H1 (cell line): ENCODE results near the gene TXLNB.

Experiments used
- ASH2L ChIP-seq: fragments of 200-600, 300-600 bp; sonication (generic); IDR thresholded peaks from one replicate; pipeline ENCODE4 v1.7.1; 2017; ENCODE audit warnings: low read length
- EZH2 ChIP-seq: fragments of 200-600 bp; sonication (generic); IDR thresholded peaks from 2 replicates; pipeline ENCODE4 v1.7.1; 2012; ENCODE audit warnings: low read depth, mild to moderate bottlenecking, moderate library complexity, low read length, inconsistent platforms; ENCODE audit not compliant: severe bottlenecking
- FOSL1 ChIP-seq: IDR thresholded peaks from 2 replicates; pipeline ENCODE4 v1.6.1; 2011; ENCODE audit warnings: mild to moderate bottlenecking, low read depth, low read length, moderate library complexity; ENCODE audit not compliant: insufficient read depth
- POLR2AphosphoS5 ChIP-seq: IDR thresholded peaks from 2 replicates; pipeline ENCODE4 v1.6.1; 2011; ENCODE audit warnings: low read depth, low read length
- POU5F1 ChIP-seq: IDR thresholded peaks from 2 replicates; pipeline ENCODE4 v1.6.1; 2011; ENCODE audit warnings: low read depth, mild to moderate bottlenecking, low read length, moderate library complexity
- TBP ChIP-seq: IDR thresholded peaks from 2 replicates; pipeline ENCODE4 v1.6.1; 2011; ENCODE audit warnings: low read depth, low read length, improper control_type of control experiment
- YY1 ChIP-seq: IDR thresholded peaks from 2 replicates; pipeline ENCODE4 v1.6.1; 2011; ENCODE audit warnings: low read depth, mild to moderate bottlenecking, low read length
- TF ChIP-seq, protein P1 (sequence below), 3 experiments: IDR thresholded peaks; 1 replicate in 2 of 3; 2 replicates in 1 of 3; pipeline versions ENCODE4 v1.5.1 to v1.6.1; 2011; ENCODE audit warnings: low read length in 3 of 3, mild to moderate bottlenecking in 3 of 3, inconsistent platforms in 2 of 3, low read depth in 1 of 3, moderate library complexity in 1 of 3; ENCODE audit not compliant: insufficient read depth in 1 of 3; ENCODE audit errors: control extremely low read depth in 1 of 3

DNA sequence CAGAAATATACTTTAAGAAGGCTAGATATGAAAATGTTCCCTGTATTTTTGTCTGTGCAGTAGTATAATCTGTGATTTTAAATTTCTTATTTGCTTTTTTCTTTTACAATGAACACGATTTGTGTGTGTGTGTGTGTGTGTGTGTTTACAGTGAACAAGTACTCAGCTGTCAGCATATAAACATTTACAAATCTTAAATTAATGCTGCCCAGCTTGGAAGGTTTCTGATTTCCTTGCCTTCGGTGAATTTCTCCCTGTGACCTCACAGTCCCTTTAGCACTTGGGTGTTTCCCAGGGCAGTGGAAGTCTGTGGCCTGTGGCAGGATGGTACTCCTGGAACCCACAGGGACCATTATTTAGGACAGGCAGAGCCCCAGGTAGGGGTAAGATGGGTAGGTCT is 37.6 kb downstream of the TXLNB start:
- TF ChIP-seq, protein P1, sequence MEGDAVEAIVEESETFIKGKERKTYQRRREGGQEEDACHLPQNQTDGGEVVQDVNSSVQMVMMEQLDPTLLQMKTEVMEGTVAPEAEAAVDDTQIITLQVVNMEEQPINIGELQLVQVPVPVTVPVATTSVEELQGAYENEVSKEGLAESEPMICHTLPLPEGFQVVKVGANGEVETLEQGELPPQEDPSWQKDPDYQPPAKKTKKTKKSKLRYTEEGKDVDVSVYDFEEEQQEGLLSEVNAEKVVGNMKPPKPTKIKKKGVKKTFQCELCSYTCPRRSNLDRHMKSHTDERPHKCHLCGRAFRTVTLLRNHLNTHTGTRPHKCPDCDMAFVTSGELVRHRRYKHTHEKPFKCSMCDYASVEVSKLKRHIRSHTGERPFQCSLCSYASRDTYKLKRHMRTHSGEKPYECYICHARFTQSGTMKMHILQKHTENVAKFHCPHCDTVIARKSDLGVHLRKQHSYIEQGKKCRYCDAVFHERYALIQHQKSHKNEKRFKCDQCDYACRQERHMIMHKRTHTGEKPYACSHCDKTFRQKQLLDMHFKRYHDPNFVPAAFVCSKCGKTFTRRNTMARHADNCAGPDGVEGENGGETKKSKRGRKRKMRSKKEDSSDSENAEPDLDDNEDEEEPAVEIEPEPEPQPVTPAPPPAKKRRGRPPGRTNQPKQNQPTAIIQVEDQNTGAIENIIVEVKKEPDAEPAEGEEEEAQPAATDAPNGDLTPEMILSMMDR (IDR thresholded peaks at IDR 0.05; ENCODE audit: control extremely low read depth in 1 of 3, insufficient read depth in 1 of 3, low read depth in 1 of 3, low read length in 3 of 3): no peak
- TF ChIP-seq TBP: no peak
- TF ChIP-seq POLR2AphosphoS5: no peak
- no peak for TF ChIP-seq POU5F1
- no peak for TF ChIP-seq ASH2L
- no peak for TF ChIP-seq FOSL1
- no peak for TF ChIP-seq EZH2
- no peak for TF ChIP-seq YY1
